CD4-positive, alpha-beta T cell (primary cell): Measurements from ENCODE around the gene POU2F3. TPM values are rescaled to one million over a fixed set of nuclear protein-coding genes. Genes with fewer than 3 reads are reported as not detected.

Experiments
- ATAC-seq: fragments of 200-7000 bp; cut with Tn5 transposase; one replicate; pipeline ENCODE4 v1.10.0; 2022; ENCODE audit warnings: mild to moderate bottlenecking; ENCODE audit not compliant: poor library complexity
- CTCF ChIA-PET: fragments of 350-600 bp; sonication (Branson Sonifier 250); formaldehyde crosslinking; loops from one replicate; lab custom pipeline; 2021; ENCODE audit warnings: antibody characterized with exemption, inconsistent platforms; lab: Charles Lee
- POLR2A ChIA-PET: fragments of 350-600 bp; sonication (Branson Sonifier 250); formaldehyde crosslinking; loops from one replicate; lab custom pipeline; 2021; ENCODE audit warnings: antibody characterized with exemption, inconsistent platforms; lab: Charles Lee
- DNase-seq, 14 experiments: peaks; one replicate each; pipeline ENCODE4 v3.0.0-alpha.2; 2013 to 2020; ENCODE audit warnings: mixed read lengths in 2 of 14
- H3K27ac ChIP-seq, 2 donors: one replicate each; pipeline versions ENCODE4 v1.5.1 to v1.7.0; 2013; ENCODE audit warnings: low read length in 2 of 2, low read depth in 1 of 2, mild to moderate bottlenecking in 1 of 2
- H3K27me3 ChIP-seq, 2 experiments: 1 replicate in 1 of 2; 2 replicates in 1 of 2; pipeline versions ENCODE4 v1.6.1 to v1.7.0; 2013; ENCODE audit warnings: low read length in 2 of 2, control low read depth in 1 of 2, mild to moderate bottlenecking in 1 of 2, moderate library complexity in 1 of 2; ENCODE audit not compliant: insufficient read depth in 2 of 2, control insufficient read depth in 1 of 2
- H3K36me3 ChIP-seq: one replicate; pipeline ENCODE4 v1.6.1; 2013; ENCODE audit warnings: low read length, control low read depth; ENCODE audit not compliant: insufficient read depth
- H3K4me1 ChIP-seq: one replicate; pipeline ENCODE4 v1.6.1; 2013; ENCODE audit warnings: low read length, control low read depth; ENCODE audit not compliant: insufficient read depth
- H3K4me3 ChIP-seq: one replicate; pipeline ENCODE4 v1.5.1; 2013; ENCODE audit warnings: mild to moderate bottlenecking, low read length, moderate library complexity
- H3K9me3 ChIP-seq, 2 experiments: 1 replicate in 1 of 2; 2 replicates in 1 of 2; pipeline versions ENCODE4 v1.6.1 to v1.7.0; 2013; ENCODE audit warnings: low read length in 2 of 2, mild to moderate bottlenecking in 2 of 2, control low read depth in 1 of 2, moderate library complexity in 1 of 2; ENCODE audit not compliant: control insufficient read depth in 1 of 2, insufficient read depth in 1 of 2
- H3K27ac Mint-ChIP-seq: one replicate; pipeline ENCODE4 v1.8.0; 2020; ENCODE audit warnings: mixed read lengths
- H3K27me3 Mint-ChIP-seq: one replicate; pipeline ENCODE4 v1.8.0; 2021; ENCODE audit warnings: mixed read lengths
- H3K36me3 Mint-ChIP-seq: one replicate; pipeline ENCODE4 v1.8.0; 2021; ENCODE audit warnings: low read depth, mixed read lengths
- H3K4me1 Mint-ChIP-seq: one replicate; pipeline ENCODE4 v1.8.0; 2021; ENCODE audit warnings: low read depth, mixed read lengths
- H3K4me3 Mint-ChIP-seq: one replicate; pipeline ENCODE4 v1.8.0; 2020; ENCODE audit warnings: mild to moderate bottlenecking, mixed read lengths
- H3K9me3 Mint-ChIP-seq: one replicate; pipeline ENCODE4 v1.8.0; 2020; ENCODE audit warnings: mixed read lengths
- CTCF ChIP-seq: fragments of 200-600 bp; IDR thresholded peaks from one replicate; pipeline ENCODE4 v1.8.0; 2022; ENCODE audit warnings: antibody characterized with exemption, mild to moderate bottlenecking
- intact Hi-C, 2 experiments: fragments of 100-400 bp; cut with DNase I in 1 of 2; cut with micrococcal nuclease in 1 of 2; formaldehyde crosslinking; loops; one replicate each; pipeline versions ENCODE4 v1.15.1 to v1.9.0; 2023 to 2025; cut with DNase I, micrococcal nuclease
- total RNA-seq, 174 experiments: library from RNA in 2 of 174; stranded (reverse) in 2 of 174; gene quantifications; one replicate each; pipeline ENCODE4 v1.2.3 and lab custom pipeline; 2021 to 2026

The POU2F3 gene
- total RNA-seq, 2 experiments from 2014 or later = not detected

- H3K36me3 Mint-ChIP-seq = no peaks in the 10 kb centered on the region
- H3K4me3 ChIP-seq = no peak overlapping the region
- DNase-seq (no peak), ATAC-seq (no peak)
- no peaks in the 10 kb centered on the region for H3K9me3 Mint-ChIP-seq
- no peaks in the 10 kb centered on the region for H3K9me3 ChIP-seq
- peaks cover 7% of the 10 kb centered on the region for H3K27me3 Mint-ChIP-seq
- intact Hi-C loops = loop anchor here in 1 of 2 experiments (2.0 kb wide), 1 partner anchor 26 kb away; no protein-coding TSS in a partner anchor
- no peak for TF ChIP-seq CTCF
- H3K4me1 Mint-ChIP-seq = no peaks in the 10 kb centered on the region
- H3K27ac ChIP-seq = no peak overlapping the region
- H3K27ac Mint-ChIP-seq = no peak overlapping the region
- H3K4me1 ChIP-seq = no peaks in the 10 kb centered on the region
- peaks cover 0 to 2% of the 10 kb centered on the region in 2 experiments for H3K27me3 ChIP-seq
- H3K36me3 ChIP-seq = no peaks in the 10 kb centered on the region
- ChIA-PET POLR2A (no interaction called here), CTCF (no interaction called here)
- no peak overlapping the region for H3K4me3 Mint-ChIP-seq
Measured at GRCh38 chr11:120226714-120227113, 13.2 kb upstream of the POU2F3 start.

- ATAC-seq (no peak), DNase-seq (no peak)
- CTCF ChIA-PET = no interaction called here
- no peak overlapping the region for H3K27ac Mint-ChIP-seq
- intact Hi-C loops = loop anchor here in 1 of 2 experiments (2.0 kb wide), 1 partner anchor 27 kb away; no protein-coding TSS in a partner anchor
- peaks cover 0 to 6% of the 10 kb centered on the region in 2 experiments for H3K27me3 ChIP-seq
- H3K9me3 Mint-ChIP-seq = no peaks in the 10 kb centered on the region
- H3K27me3 Mint-ChIP-seq = peaks cover 7% of the 10 kb centered on the region
- no peaks in the 10 kb centered on the region for H3K4me1 ChIP-seq
- H3K36me3 Mint-ChIP-seq = no peaks in the 10 kb centered on the region
- no peaks in the 10 kb centered on the region for H3K4me1 Mint-ChIP-seq
- H3K27ac ChIP-seq = no peak overlapping the region
- H3K36me3 ChIP-seq = no peaks in the 10 kb centered on the region
- H3K4me3 ChIP-seq = no peak overlapping the region
- no peak overlapping the region for H3K4me3 Mint-ChIP-seq
- no peak for TF ChIP-seq CTCF
- no peaks in the 10 kb centered on the region for H3K9me3 ChIP-seq
- POLR2A ChIA-PET = no interaction called here
Measured at GRCh38 chr11:120227228-120227852, 12.6 kb upstream of the POU2F3 start.

- no peaks in the 10 kb centered on the region for H3K36me3 ChIP-seq
- H3K4me3 ChIP-seq = no peak overlapping the region
- H3K27ac ChIP-seq = no peak overlapping the region
- Mint-ChIP-seq H3K27me3 (peaks cover 19% of the 10 kb centered on the region), H3K36me3 (no peaks in the 10 kb centered on the region), H3K4me1 (no peaks in the 10 kb centered on the region), H3K9me3 (no peaks in the 10 kb centered on the region), H3K27ac (no peak overlapping the region), H3K4me3 (no peak overlapping the region)
- no peaks in the 10 kb centered on the region for H3K9me3 ChIP-seq
- no peaks in the 10 kb centered on the region for H3K4me1 ChIP-seq
- TF ChIP-seq CTCF = no peak
- CTCF ChIA-PET = no interaction called here
- DNase-seq = no peak
- peaks cover 0 to 6% of the 10 kb centered on the region in 2 experiments for H3K27me3 ChIP-seq
- no peak for ATAC-seq
- POLR2A ChIA-PET = no interaction called here
- intact Hi-C loops = loop anchor here in 1 of 2 experiments (2.0 kb wide), 1 partner anchor 56 kb away; no protein-coding TSS in a partner anchor
Measured at GRCh38 chr11:120228794-120229384, 11.1 kb upstream of the POU2F3 start.
